Liver (tissue), 9 donors: ENCODE results near the gene FYTTD1. TPM values are rescaled to one million over a fixed set of nuclear protein-coding genes. Genes with fewer than 3 reads are reported as not detected.

ENCODE experiments used
- DNase-seq: peaks from one replicate; pipeline ENCODE4 v3.0.0-alpha.2; 2017; ENCODE audit warnings: low spot score
- H3K27ac ChIP-seq, 2 donors: one replicate each; pipeline ENCODE4 v1.7.0; 2013; ENCODE audit warnings: inconsistent platforms in 2 of 2, low read length in 2 of 2, control low read depth in 1 of 2, low read depth in 1 of 2, mild to moderate bottlenecking in 1 of 2
- H3K27me3 ChIP-seq, 4 donors: one replicate each; pipeline versions ENCODE4 v1.6.1 to v1.7.0; 2013; ENCODE audit warnings: low read length in 3 of 4, inconsistent platforms in 1 of 4, mild to moderate bottlenecking in 1 of 4, moderate library complexity in 1 of 4; ENCODE audit not compliant: control insufficient read depth in 4 of 4, insufficient read depth in 4 of 4
- H3K36me3 ChIP-seq, 4 donors: one replicate each; pipeline versions ENCODE4 v1.6.1 to v1.7.0; 2013; ENCODE audit warnings: low read length in 3 of 4, mild to moderate bottlenecking in 3 of 4, low read depth in 1 of 4, moderate library complexity in 1 of 4; ENCODE audit not compliant: control insufficient read depth in 4 of 4, insufficient read depth in 3 of 4
- H3K4me1 ChIP-seq, 4 donors: one replicate each; pipeline versions ENCODE4 v1.6.1 to v1.7.0; 2013; ENCODE audit warnings: low read length in 3 of 4, mild to moderate bottlenecking in 3 of 4, moderate library complexity in 1 of 4; ENCODE audit not compliant: control insufficient read depth in 4 of 4, insufficient read depth in 4 of 4
- H3K4me3 ChIP-seq, 3 donors: one replicate each; pipeline versions ENCODE4 v1.6.1 to v1.7.0; 2013; ENCODE audit warnings: low read length in 3 of 3, control low read depth in 1 of 3, low read depth in 1 of 3, mild to moderate bottlenecking in 1 of 3
- H3K9ac ChIP-seq, 2 donors: one replicate each; pipeline ENCODE4 v1.7.0; 2013; ENCODE audit warnings: low read length in 2 of 2, mild to moderate bottlenecking in 2 of 2, moderate library complexity in 2 of 2, control low read depth in 1 of 2, low read depth in 1 of 2
- H3K9me3 ChIP-seq, 4 donors: one replicate each; pipeline versions ENCODE4 v1.6.1 to v1.7.0; 2013; ENCODE audit warnings: low read length in 3 of 4; ENCODE audit not compliant: control insufficient read depth in 4 of 4
- CTCF ChIP-seq: fragments of 150-350 bp; IDR thresholded peaks from 2 replicates; pipeline ENCODE4 v1.5.1; 2017; ENCODE audit warnings: improper control_type of control experiment, low read depth, low read length; ENCODE audit not compliant: missing input control
- EGR1 ChIP-seq, 2 donors: IDR thresholded peaks; 2 replicates each; pipeline ENCODE4 v1.6.1; 2016 to 2018; ENCODE audit warnings: antibody characterized with exemption in 2 of 2, low read depth in 2 of 2
- FOXA1 ChIP-seq: IDR thresholded peaks from 2 replicates; pipeline ENCODE4 v1.6.1; 2016; ENCODE audit warnings: antibody characterized with exemption
- FOXA2 ChIP-seq: IDR thresholded peaks from 2 replicates; pipeline ENCODE4 v1.6.1; 2016; ENCODE audit warnings: antibody characterized with exemption
- GABPA ChIP-seq, 2 donors: IDR thresholded peaks in 1 of 2; conservative IDR thresholded peaks in 1 of 2; 2 replicates each; pipeline ENCODE4 v1.6.1; 2016; ENCODE audit warnings: antibody characterized with exemption in 2 of 2, mild to moderate bottlenecking in 1 of 2, moderate library complexity in 1 of 2
- HNF4A ChIP-seq, 2 donors: conservative IDR thresholded peaks; 2 replicates each; pipeline ENCODE4 v1.6.1; 2016; ENCODE audit warnings: antibody characterized with exemption in 2 of 2, mild to moderate bottlenecking in 2 of 2
- HNF4G ChIP-seq: IDR thresholded peaks from 2 replicates; pipeline ENCODE4 v1.6.1; 2016; ENCODE audit warnings: antibody characterized with exemption
- JUND ChIP-seq, 2 donors: IDR thresholded peaks; 2 replicates each; pipeline ENCODE4 v1.6.1; 2016; ENCODE audit warnings: antibody characterized with exemption in 2 of 2
- NR2F2 ChIP-seq: IDR thresholded peaks from 2 replicates; pipeline ENCODE4 v1.6.1; 2016; ENCODE audit warnings: antibody characterized with exemption
- RAD21 ChIP-seq, 2 donors: IDR thresholded peaks; 2 replicates each; pipeline ENCODE4 v1.6.1; 2016; ENCODE audit warnings: antibody characterized with exemption in 2 of 2, mild to moderate bottlenecking in 2 of 2
- RXRA ChIP-seq, 2 donors: IDR thresholded peaks; 2 replicates each; pipeline ENCODE4 v1.6.1; 2017 to 2018; ENCODE audit warnings: antibody characterized with exemption in 2 of 2, mild to moderate bottlenecking in 1 of 2
- SP1 ChIP-seq: IDR thresholded peaks from 2 replicates; pipeline ENCODE4 v1.6.1; 2018; ENCODE audit warnings: antibody characterized with exemption, mild to moderate bottlenecking
- TAF1 ChIP-seq: conservative IDR thresholded peaks from 2 replicates; pipeline ENCODE4 v1.6.1; 2016; ENCODE audit warnings: antibody characterized with exemption, mild to moderate bottlenecking
- YY1 ChIP-seq: IDR thresholded peaks from 2 replicates; pipeline ENCODE4 v1.6.1; 2016; ENCODE audit warnings: antibody characterized with exemption, mild to moderate bottlenecking
- WGBS: extraction: QIAGEN DNeasy Blood & Tissue Kit; methylation state at CpG from one replicate; pipeline ENCODE4 v1.1.7; 2013; 5-methylcytosine and 5-hydroxymethylcytosine counted together
- polyA plus RNA-seq, 2 donors: library from polyadenylated mRNA; stranded (reverse) in 1 of 2; unstranded in 1 of 2; fragments of 200-250 nt in 1 of 2; fragments of >200 nt in 1 of 2; fragmentation: Nextera tagmentation in 1 of 2; extraction: Ambion mirVana in 1 of 2; gene quantifications; one replicate each; pipeline versions ENCODE4 v1.2.1 to v1.2.3, GENCODE V29; 2013 to 2015
- total RNA-seq, 2 donors: library from RNA; depleted of rRNA; stranded (reverse); fragments of >200 nt; gene quantifications; one replicate each; pipeline ENCODE4 v1.2.3, GENCODE V29; 2014
- TF ChIP-seq, protein P1 (sequence below): IDR thresholded peaks from 2 replicates; pipeline ENCODE4 v1.6.1; 2016; ENCODE audit warnings: antibody characterized with exemption
- TF ChIP-seq, protein P2 (sequence below): IDR thresholded peaks from 2 replicates; pipeline ENCODE4 v1.6.1; 2016; ENCODE audit warnings: antibody characterized with exemption
- TF ChIP-seq, protein P3 (sequence below): IDR thresholded peaks from 2 replicates; pipeline ENCODE4 v1.6.1; 2016; ENCODE audit warnings: antibody characterized with exemption
- TF ChIP-seq, protein P4 (sequence below): IDR thresholded peaks from 2 replicates; pipeline ENCODE4 v1.6.1; 2016; ENCODE audit warnings: antibody characterized with exemption, mild to moderate bottlenecking
- donor health status: healthy.
- donor health status: healthy.
- donor health status: healthy.
- donor health status: healthy.
- donor health status: healthy.

Gene FYTTD1
- total and polyA plus RNA-seq, 4 donors: 11.5 to 22.7 (median 16.0) TPM

- peaks cover 3 to 22% (median 5%) of the 10 kb centered on the region in 4 donors for H3K4me1 ChIP-seq
- no peaks in the 10 kb centered on the region for H3K9me3 ChIP-seq
- peak within 1 kb of the TSS; percentile 83 to 92 (median 91) for H3K4me3 ChIP-seq
- DNase-seq: peak; percentile 87
- no peaks in the 10 kb centered on the region for H3K36me3 ChIP-seq
- WGBS: under 1% methylated on average over 83 of the region's 83 CpGs
- TF ChIP-seq, protein P1, sequence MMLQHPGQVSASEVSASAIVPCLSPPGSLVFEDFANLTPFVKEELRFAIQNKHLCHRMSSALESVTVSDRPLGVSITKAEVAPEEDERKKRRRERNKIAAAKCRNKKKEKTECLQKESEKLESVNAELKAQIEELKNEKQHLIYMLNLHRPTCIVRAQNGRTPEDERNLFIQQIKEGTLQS: no peak
- TF ChIP-seq EGR1 (IDR thresholded peaks at IDR 0.05; ENCODE audit: low read depth in 2 of 2): no peak
- TF ChIP-seq SP1: no peak
- TF ChIP-seq FOXA2: no peak
- no peak for TF ChIP-seq RAD21 (IDR thresholded peaks at IDR 0.05)
- no peak for TF ChIP-seq RXRA (IDR thresholded peaks at IDR 0.05)
- TF ChIP-seq HNF4G: no peak
- peak; percentile 98 for TF ChIP-seq YY1
- TF ChIP-seq, protein P2, sequence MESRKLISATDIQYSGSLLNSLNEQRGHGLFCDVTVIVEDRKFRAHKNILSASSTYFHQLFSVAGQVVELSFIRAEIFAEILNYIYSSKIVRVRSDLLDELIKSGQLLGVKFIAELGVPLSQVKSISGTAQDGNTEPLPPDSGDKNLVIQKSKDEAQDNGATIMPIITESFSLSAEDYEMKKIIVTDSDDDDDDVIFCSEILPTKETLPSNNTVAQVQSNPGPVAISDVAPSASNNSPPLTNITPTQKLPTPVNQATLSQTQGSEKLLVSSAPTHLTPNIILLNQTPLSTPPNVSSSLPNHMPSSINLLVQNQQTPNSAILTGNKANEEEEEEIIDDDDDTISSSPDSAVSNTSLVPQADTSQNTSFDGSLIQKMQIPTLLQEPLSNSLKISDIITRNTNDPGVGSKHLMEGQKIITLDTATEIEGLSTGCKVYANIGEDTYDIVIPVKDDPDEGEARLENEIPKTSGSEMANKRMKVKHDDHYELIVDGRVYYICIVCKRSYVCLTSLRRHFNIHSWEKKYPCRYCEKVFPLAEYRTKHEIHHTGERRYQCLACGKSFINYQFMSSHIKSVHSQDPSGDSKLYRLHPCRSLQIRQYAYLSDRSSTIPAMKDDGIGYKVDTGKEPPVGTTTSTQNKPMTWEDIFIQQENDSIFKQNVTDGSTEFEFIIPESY: no peak
- peak in 1 of 2 donors; percentile 40 for TF ChIP-seq GABPA (IDR thresholded peaks at IDR 0.05 in 1 of 2, conservative IDR thresholded peaks at IDR 0.05 in 1 of 2)
- TF ChIP-seq NR2F2: no peak
- no peak for TF ChIP-seq JUND (IDR thresholded peaks at IDR 0.05)
- TF ChIP-seq, protein P3, sequence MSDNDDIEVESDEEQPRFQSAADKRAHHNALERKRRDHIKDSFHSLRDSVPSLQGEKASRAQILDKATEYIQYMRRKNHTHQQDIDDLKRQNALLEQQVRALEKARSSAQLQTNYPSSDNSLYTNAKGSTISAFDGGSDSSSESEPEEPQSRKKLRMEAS: no peak
- TF ChIP-seq, protein P4, sequence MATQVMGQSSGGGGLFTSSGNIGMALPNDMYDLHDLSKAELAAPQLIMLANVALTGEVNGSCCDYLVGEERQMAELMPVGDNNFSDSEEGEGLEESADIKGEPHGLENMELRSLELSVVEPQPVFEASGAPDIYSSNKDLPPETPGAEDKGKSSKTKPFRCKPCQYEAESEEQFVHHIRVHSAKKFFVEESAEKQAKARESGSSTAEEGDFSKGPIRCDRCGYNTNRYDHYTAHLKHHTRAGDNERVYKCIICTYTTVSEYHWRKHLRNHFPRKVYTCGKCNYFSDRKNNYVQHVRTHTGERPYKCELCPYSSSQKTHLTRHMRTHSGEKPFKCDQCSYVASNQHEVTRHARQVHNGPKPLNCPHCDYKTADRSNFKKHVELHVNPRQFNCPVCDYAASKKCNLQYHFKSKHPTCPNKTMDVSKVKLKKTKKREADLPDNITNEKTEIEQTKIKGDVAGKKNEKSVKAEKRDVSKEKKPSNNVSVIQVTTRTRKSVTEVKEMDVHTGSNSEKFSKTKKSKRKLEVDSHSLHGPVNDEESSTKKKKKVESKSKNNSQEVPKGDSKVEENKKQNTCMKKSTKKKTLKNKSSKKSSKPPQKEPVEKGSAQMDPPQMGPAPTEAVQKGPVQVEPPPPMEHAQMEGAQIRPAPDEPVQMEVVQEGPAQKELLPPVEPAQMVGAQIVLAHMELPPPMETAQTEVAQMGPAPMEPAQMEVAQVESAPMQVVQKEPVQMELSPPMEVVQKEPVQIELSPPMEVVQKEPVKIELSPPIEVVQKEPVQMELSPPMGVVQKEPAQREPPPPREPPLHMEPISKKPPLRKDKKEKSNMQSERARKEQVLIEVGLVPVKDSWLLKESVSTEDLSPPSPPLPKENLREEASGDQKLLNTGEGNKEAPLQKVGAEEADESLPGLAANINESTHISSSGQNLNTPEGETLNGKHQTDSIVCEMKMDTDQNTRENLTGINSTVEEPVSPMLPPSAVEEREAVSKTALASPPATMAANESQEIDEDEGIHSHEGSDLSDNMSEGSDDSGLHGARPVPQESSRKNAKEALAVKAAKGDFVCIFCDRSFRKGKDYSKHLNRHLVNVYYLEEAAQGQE: peak; percentile 42
- peak; percentile 82 for TF ChIP-seq TAF1
- no peak for TF ChIP-seq FOXA1
- no peak for TF ChIP-seq HNF4A (conservative IDR thresholded peaks at IDR 0.05)
- no peak for TF ChIP-seq CTCF
- peak within 1 kb of the TSS; percentile 53 to 84 for H3K9ac ChIP-seq
- H3K27me3 ChIP-seq: no peaks in the 10 kb centered on the region
- peak within 1 kb of the TSS; percentile 91 to 96 for H3K27ac ChIP-seq
Measured at GRCh38 chr3:197791113-197791891, 41.6 kb downstream of the FYTTD1 start, which contains the start of gene LRCH3. Gene LRCH3, plus strand, starts transcription at chr3:197791254. Its CDS starts 25 bp downstream, at chr3:197791279.
